ENCODE measurements around the gene TMEM61. TPM values are rescaled to one million over a fixed set of nuclear protein-coding genes. Genes with fewer than 3 reads are reported as not detected.

TMEM61 gene
- total RNA-seq, 6 donors from 2014 or later, result 2.3 to 8.1 (median 2.9) TPM; not detected in 1

DNA sequence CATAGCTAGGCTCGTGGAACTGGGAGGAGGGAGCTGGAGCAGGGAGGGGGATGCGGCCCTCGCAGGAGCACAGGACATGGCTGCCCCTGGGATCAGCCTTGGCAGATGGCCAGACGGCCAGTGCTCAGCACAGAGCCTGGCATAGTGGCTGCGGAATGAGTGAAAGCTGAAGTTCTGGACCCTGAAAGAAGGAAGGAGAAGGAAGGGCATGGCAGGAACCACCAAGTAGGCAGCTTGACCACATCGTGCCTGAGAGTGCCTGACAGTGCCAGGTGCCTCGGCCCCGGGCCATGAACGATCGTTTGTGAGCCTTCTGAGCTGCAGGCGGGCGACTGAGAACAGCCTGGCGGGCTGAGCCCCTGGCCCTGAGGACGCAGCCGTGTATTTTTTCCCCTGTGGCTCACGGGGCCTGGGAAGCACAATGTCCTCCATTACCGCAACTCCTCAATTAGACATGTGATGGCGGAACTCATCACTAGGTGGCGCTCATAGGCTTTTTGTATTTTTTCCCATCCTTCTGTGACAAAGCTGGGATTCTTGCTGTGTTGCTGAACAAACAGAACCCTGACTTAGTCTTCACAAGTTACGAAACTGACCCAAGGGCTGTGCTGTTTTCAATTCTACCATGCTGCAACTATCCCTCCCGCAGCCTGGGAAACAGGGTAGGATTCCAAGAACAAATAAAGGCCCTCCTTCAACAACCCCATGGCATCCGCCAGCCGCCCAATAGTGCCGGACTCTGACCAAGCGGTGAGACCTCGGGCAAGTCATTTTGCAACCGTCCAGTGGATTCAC, 29.9 kb upstream of the TMEM61 start:
- peaks cover 3 to 12% (median 9%) of the 10 kb centered on the region in 4 donors for H3K4me1 ChIP-seq
- WGBS, 2 donors, result 33 to 45% methylated on average over 19 to 27 of the region's 27 CpGs
- H3K9me3 ChIP-seq, result no peaks in the 10 kb centered on the region
- ATAC-seq (ENCODE audit: low FRiP score in 2 of 2) (peak; percentile 88 to 94), DNase-seq (peak; percentile 68 to 74)
- peak; percentile 60 to 89 (median 83) for TF ChIP-seq CTCF (IDR thresholded peaks at IDR 0.05)
- TF ChIP-seq EP300 (IDR thresholded peaks at IDR 0.05), result no peak
- TF ChIP-seq POLR2AphosphoS5 (IDR thresholded peaks at IDR 0.05), result no peak
- H3K4me3 ChIP-seq, result peak overlapping the region in 1 of 4 donors; percentile 17
- H3K27me3 ChIP-seq, result no peaks in the 10 kb centered on the region
- H3K36me3 ChIP-seq, result no peaks in the 10 kb centered on the region
- H3K27ac ChIP-seq, result peak overlapping the region in 2 of 4 donors; percentile 35 to 52

DNA sequence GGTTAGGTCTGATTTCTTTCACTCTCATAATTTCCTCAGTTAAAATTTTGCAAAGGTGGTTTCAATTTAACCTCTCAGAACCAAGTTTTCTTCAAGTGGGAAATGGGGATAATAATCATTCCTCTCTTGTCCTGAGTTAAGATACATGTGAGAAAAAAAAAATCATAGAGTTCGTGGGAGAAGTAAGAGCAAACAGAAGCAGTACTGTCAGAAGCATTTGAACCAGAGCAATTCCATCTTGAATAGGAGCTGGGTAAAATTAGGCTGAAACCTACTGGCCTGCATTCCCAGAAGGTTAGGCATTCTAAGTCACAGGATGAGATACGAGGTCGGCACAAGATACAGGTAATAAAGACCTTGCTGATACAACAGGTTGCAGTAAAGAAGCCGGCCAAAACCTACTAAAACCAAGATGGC, 28.6 kb upstream of the TMEM61 start:
- Histone ChIP-seq H3K36me3 (no peaks in the 10 kb centered on the region), H3K27me3 (no peaks in the 10 kb centered on the region), H3K4me1 (peaks cover 3 to 11% (median 8%) of the 10 kb centered on the region in 4 donors), H3K9me3 (no peaks in the 10 kb centered on the region), H3K27ac (no peak overlapping the region), H3K4me3 (no peak overlapping the region)
- 91 to 100% methylated on average over 4 of the region's 4 CpGs for WGBS, 2 donors
- no peak for DNase-seq
- ATAC-seq (ENCODE audit: low FRiP score in 2 of 2), result no peak
- TF ChIP-seq EP300 (IDR thresholded peaks at IDR 0.05) (no peak), CTCF (IDR thresholded peaks at IDR 0.05) (no peak), POLR2A (IDR thresholded peaks at IDR 0.05) (no peak), POLR2AphosphoS5 (IDR thresholded peaks at IDR 0.05) (no peak)

GRCh38 chr1:54952950-54953718, 27.3 kb upstream of the TMEM61 start:
- Histone ChIP-seq H3K27me3 (no peaks in the 10 kb centered on the region), H3K4me3 (no peak overlapping the region), H3K9me3 (peaks cover 0 to 6% (median 0%) of the 10 kb centered on the region in 4 donors), H3K4me1 (peaks cover 3 to 11% (median 8%) of the 10 kb centered on the region in 4 donors), H3K27ac (no peak overlapping the region), H3K36me3 (no peaks in the 10 kb centered on the region)
- no peak for ATAC-seq (ENCODE audit: low FRiP score in 2 of 2)
- WGBS, 2 donors, result 82 to 96% methylated on average over 4 of the region's 4 CpGs
- DNase-seq, result peak in 1 of 2 donors; percentile 27
- TF ChIP-seq CTCF (IDR thresholded peaks at IDR 0.05) (no peak), POLR2AphosphoS5 (IDR thresholded peaks at IDR 0.05) (no peak), EP300 (IDR thresholded peaks at IDR 0.05) (no peak), POLR2A (IDR thresholded peaks at IDR 0.05) (no peak)

DNA sequence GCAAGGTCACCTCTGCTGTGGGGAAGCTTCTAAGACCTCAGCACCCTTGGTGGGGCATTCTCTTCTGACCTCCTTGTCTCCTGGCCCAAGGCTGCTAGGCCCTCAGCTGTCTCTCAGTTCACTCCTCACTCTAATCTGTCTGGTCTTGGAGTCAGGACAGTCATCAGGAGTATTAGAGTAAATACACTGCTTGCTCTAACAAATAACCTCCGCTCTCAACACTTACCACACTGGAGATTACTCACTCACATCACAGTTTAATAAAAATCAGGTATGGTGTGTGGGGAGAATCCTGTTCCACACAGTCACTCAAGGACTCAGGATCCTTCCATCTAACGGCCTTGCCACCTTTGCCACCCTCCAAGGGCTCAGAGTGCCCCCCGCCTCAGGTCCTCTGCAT, 26.6 kb upstream of the TMEM61 start:
- H3K27ac ChIP-seq, result no peak overlapping the region
- WGBS, 2 donors, result 95 to 97% methylated on average over 3 of the region's 3 CpGs
- H3K36me3 ChIP-seq, result no peaks in the 10 kb centered on the region
- no peak for DNase-seq
- no peaks in the 10 kb centered on the region for H3K27me3 ChIP-seq
- peaks cover 3 to 11% (median 8%) of the 10 kb centered on the region in 4 donors for H3K4me1 ChIP-seq
- TF ChIP-seq POLR2A (IDR thresholded peaks at IDR 0.05) (no peak), POLR2AphosphoS5 (IDR thresholded peaks at IDR 0.05) (no peak)
- no peak overlapping the region for H3K4me3 ChIP-seq
- ATAC-seq (ENCODE audit: low FRiP score in 2 of 2), result no peak
- peaks cover 0 to 6% (median 0%) of the 10 kb centered on the region in 4 donors for H3K9me3 ChIP-seq

- Histone ChIP-seq H3K4me1 (peaks cover 3 to 8% (median 6%) of the 10 kb centered on the region in 4 donors), H3K27ac (no peak overlapping the region), H3K9me3 (peaks cover 0 to 6% (median 0%) of the 10 kb centered on the region in 4 donors), H3K36me3 (no peaks in the 10 kb centered on the region), H3K4me3 (no peak overlapping the region), H3K27me3 (no peaks in the 10 kb centered on the region)
- no peak for TF ChIP-seq CTCF (IDR thresholded peaks at IDR 0.05)
- TF ChIP-seq POLR2A (IDR thresholded peaks at IDR 0.05), result no peak
- no peak for TF ChIP-seq EP300 (IDR thresholded peaks at IDR 0.05)
- TF ChIP-seq POLR2AphosphoS5 (IDR thresholded peaks at IDR 0.05), result no peak
- ATAC-seq (ENCODE audit: low FRiP score in 2 of 2), result no peak
- no peak for DNase-seq
- 30 to 43% methylated on average over 1 of the region's 1 CpG for WGBS, 2 donors
Observed at GRCh38 chr1:54955359-54955758, 25.1 kb upstream of the TMEM61 start.

Data from upper lobe of left lung (tissue), 6 donors.